Loucy (cell line): Measurements from ENCODE around the gene OSR1.

Experiments
- CTCF ChIP-seq: fragments of 200-600 bp; sonication (generic); conservative IDR thresholded peaks from 2 replicates; pipeline ENCODE4 v1.5.1; 2014; ENCODE audit warnings: mild to moderate bottlenecking, antibody characterized with exemption, low read length
- EZH2phosphoT487 ChIP-seq: fragments of 200-600 bp; IDR thresholded peaks from 2 replicates; pipeline ENCODE4 v1.6.1; 2018; ENCODE audit warnings: antibody characterized with exemption, mild to moderate bottlenecking, moderate library complexity, borderline replicate concordance

DNA sequence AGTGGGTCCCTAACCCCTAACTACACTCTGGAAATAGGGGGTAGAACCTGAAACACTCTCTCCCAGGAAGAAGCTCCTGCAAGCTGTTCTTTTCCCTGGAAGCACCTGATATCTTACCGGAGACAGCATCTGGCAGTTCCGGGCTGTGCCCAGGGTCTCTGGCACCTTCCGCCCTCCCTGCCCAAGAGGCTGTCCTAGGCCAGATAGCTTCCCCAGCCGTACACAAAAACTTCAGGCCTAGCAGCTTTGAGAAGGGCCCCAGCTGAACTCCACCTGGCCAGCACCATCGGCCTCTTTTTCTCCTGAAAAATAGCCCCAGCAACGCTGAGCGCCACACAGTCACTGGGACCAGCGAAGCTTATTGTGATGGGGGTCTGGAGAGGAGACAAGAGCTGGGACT lies 9.7 kb downstream of the OSR1 start:
- no peak for TF ChIP-seq CTCF
- no peak for TF ChIP-seq EZH2phosphoT487
